NCI-H82 treated with DMSO at 0.1 percent for 48 hours (cell line): ENCODE results near the gene MLLT3.
A peak's percentile ranks its signal among the peaks of the same experiment; 100 is the strongest.

Experiments
- DNase-seq: peaks from one replicate; lab custom pipeline; 2025; ENCODE audit not compliant: unreplicated experiment; lab: John Stamatoyannopoulos, UW

The MLLT3 gene

DNA sequence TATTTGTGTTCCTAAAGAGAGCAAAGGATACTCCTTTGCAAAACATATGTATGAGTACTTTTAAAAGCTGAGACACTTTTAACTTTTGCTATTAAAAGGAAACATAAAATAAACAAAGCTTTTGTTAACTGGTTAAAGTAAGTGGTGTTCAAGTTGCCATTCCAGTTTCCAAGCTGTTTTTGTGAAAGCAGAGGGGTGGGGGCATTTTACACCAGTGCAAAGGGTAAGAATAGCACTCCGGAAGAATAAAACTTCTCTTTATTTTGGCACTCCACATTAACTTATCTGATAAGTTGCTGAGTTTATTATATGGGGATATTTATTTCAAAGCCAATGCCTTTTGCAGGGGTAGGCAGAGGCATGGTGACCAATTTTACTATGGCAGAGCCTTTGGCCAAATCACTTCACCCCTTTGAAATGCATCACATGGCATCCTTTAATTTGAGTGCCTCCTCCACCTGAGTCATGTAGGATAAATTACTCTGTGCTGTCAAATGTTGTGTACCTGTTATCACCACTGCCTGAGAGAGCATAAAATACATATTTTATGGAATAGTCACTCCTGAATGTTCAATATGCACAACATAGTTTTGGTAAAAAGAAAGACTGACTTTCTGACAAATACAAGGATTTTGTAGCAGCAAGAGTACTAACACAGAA lies 62.9 kb downstream of the MLLT3 start:
- DNase-seq: no peak

DNA sequence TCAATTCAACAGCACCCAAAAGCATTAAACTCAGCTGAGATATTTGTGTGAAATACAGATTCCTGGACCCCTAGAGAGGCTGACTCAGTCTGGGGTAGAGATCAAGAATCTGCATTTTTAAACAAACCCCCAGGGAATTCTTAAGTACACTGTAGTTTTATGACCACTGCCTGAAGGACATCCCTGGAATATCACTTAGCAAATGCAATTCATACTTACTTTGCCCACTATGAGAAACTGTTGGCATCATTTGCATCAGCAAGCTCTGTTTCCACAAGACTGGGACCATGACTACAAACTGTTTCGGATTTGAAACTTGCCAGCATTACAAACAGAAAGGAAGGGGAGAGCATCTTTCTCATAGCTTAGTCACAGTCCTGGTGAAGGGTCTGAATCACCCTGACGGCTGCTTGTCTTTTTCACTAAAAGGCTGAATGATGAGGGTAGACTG lies 63.7 kb downstream of the MLLT3 start:
- no peak for DNase-seq

DNA sequence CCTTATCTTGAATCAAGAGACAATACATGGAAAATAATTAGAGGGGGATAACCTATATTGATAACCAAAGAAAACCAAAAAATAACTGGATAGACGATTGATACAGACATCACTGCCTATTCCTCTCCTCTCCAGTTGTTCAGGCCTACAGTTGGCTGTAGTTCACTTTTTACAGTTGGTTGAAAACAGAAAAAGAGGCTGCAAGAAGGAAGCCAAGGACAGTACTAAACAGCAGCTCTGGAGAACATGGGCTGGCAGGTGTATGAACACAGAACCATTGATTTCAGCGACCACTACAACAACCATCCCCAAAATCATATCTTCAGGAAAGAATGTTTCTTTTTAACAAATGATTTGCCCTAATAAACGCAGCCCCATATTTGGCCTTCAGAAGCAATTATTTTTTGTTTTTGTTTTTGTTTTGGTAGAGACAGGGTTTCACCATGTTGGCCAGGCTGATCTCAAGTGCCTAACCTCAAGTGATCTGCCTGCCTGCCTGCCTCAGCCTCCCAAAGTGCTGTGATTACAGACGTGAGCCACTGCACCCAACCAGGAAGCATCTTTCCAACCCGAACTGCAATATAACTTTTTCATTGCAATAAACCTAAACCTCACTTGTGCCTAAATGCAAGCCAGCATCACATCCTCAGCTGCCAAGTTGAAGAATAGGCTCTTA lies 64.3 kb downstream of the MLLT3 start:
- no peak for DNase-seq

DNA sequence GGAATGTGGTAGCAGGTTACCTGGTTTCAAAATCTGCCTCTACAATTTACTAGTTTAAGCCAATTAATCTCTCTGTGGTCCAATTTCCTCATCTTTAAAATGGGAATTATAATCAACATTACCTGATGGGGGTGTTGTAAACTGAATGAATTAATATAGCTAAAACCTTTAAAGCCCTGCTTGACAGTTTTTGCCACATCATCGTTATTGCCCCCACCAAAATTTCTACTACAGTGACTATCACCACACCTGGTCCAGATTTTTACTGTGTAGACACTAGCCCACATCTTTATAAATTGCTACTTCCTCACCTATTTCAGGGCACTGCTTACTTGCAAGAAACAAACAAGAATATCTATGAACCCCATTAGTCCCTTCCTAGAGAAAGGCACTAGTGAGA lies 65.0 kb downstream of the MLLT3 start:
- DNase-seq: no peak

DNA sequence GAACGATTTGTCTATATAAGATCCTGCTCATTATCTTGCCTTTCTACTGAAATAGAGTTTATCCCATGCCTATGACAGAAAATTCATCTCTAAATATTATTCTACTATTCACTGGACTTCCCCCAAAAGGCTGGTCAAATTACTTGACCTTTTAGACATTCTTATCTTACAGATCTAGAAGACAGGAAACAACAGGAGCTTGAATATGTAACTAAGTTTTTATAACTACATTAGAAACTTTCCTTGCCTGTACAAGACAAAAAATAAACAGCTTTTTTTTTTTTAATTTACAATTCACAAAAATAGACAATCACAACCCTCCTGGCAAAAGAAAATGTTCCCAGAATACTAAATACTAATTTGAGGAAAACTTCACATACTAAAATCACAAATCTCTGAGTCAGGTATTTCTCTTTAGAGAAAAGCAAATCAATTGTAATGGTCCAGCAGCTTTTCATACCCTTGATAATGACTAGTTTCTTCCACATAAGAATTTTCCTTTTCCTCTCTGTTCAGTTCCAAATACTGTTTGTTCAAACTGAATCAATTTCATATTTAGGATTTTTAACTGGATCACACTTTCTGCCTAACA lies 68.6 kb downstream of the MLLT3 start:
- no peak for DNase-seq

DNA sequence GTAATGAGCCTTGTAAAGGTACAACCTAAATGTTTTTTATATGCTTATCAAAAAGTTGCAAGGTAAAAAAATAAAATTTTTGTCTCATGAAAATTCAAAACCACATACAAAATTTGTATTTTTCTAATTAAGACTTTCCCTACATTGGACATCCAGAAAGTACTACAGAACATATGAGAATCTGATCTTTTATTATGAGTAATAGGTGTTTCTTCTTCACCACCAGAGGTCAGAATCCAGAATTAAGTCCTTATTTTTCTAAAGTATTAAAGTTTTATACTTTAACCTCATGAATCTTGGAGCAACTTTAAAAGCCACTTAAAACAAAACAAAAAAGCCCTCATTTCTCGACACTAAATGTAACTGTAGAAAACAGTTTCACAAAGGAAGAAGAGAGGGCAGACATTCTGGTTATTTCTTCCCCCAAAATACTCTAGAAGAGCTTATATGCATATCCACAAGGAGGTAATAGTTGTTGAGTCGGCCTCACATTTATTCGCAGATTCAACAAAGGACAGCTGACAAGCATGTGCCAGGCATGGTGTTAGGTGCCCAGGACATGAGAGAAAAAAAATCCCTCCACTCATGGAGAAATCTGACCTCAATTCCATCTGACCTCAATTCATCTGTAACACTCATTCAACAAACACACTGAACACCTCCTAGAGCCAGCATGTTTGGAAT lies 69.3 kb downstream of the MLLT3 start:
- no peak for DNase-seq

DNA sequence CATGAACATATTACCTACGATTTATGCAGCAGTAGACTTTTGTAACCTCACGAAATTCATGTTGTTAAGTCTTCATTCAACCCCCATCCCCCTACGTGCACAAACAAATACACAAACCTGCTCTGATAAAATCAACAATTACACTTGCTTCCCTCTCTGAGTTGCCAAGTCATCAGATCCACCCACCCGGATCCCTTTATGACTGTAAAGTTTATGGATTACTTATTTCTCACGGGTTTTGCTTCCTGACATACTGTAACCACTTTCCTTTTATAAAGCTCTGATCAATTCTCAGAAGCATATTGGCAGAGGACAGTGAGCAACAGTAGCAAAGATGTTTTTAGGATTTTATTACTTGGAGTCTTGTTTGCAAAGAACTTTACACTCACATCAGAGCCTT lies 70.5 kb downstream of the MLLT3 start:
- no peak for DNase-seq

DNA sequence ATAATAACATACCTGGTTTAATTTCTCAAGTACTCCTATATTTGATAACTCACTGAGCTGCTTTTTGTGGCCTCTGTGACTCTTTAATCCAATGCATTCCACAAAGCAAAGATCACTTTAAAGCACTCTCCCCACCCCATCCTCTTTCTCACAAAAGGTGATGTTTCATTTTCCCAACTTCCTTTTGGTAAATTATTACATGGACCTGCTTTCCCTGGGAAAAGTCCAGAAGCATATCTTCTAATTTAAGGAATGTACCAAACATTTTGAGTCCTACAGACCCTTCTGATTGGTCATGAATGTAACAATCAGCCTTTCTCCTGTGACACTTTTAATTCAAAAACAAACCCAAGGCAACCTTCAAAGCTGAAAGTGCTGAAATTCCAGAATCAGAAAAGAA lies 71.1 kb downstream of the MLLT3 start:
- DNase-seq: no peak

DNA sequence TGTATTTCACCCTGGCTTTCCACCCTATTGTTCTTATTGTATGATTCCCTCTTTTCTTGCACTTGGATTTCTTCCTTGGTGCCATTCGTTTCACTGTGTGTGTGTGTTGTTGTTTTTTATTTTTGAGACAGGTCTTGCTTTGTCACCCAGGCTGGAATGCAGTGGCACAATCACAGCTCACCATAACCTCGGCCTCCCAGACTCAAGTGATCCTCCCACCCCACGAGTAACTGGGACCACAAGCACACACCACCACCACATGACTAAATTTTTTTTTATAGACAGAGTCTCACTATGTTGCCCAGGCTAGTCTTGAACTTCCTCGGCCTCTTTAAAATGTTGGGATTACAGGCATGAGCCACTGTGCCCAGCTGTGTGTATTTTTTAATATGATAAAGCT lies 72.0 kb downstream of the MLLT3 start:
- DNase-seq: no peak

DNA sequence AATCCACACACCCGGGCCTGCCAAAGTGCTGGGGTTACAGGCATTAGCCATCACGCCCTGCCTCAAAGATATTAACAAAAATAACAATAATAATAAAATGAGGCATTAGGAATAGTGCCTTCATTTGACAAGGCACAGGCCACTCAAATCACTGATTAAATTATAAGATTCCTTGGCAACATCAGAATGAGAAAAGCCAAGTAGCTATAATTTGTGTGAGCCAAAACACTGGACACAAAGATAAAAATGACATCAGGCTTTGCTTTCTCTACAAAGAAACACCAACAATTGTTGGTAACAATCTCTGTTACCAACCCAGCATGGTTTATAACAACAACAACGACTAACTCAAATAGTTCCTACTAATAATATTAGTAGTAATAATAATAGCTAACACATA lies 73.2 kb downstream of the MLLT3 start:
- DNase-seq: no peak

DNA sequence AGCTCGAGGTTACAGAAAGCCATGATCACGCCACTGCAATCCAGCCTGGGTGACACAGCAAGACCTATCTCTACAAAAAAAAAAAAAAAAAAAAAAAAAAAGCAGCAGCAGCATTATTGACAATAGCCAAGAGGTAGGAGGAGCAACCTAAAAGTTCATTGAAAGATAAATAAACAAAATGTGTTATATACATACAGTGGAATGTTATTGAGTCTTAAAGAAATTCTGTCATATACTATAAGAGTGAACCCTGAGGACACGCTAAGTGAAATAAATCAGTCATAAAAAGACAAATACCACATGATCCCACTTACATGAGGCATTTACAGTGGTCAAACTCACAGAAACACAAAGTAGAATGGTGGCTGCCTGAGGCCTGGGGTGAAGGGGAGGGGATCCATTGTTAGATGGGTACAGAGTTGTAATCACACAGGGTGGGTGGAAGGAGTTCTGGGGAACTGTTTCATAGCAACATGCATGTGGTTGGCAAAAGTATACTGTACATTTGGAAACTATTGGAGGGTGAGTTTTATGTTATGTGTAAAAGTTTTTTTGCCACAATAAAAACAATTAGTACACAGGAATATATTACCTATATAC lies 77.2 kb downstream of the MLLT3 start:
- no peak for DNase-seq

DNA sequence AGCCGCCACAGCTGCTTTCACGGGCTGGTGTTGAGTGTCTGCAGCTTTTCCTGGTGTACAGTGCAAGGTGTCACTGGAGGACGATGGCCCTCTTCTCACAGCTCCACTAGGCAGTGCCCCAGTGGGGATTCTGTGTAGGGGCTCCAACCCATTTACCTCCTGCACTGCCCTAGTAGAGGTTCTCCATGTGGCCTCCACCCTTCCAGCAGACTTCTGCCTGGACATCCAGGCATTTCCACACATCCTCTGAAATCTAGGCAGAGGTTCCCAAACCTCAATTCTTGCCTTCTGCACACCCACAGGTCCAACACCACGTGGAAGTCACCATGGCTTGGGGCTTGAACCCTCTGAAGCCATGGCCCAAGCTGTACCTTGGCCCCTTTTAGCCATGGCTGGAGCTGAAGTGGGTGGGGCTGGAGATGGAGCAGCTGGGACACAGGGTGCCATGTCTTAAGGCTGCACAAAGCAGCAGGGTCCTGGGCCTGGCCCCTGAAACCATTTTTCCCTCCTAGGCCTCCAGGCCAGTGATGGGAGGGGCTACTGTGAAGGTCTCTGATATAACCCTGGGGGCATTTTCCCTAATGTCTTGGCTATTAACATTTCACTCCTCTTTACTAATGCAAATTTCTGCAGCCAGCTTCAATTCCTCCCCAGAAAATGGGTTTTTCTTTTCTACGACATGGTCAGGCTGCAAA lies 82.0 kb downstream of the MLLT3 start:
- no peak for DNase-seq

DNA sequence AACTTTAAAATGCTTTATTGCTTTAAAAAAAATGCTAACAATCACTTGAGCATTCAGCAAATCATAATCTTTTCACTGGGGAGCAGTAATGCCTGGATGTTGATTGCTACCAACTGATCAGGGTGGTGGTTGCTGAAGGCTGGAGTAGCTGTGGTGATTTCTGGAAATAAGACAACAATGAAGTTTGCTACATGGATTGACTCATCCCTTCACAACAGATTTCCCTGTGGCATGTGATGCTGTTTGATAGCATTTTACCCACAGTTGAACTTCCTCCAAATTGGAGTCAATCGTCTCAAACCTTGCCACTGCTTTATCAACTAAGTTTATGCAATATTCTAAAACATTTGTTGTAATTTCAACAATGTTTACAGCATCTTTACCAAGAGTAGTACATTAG lies 83.3 kb downstream of the MLLT3 start:
- no peak for DNase-seq

DNA sequence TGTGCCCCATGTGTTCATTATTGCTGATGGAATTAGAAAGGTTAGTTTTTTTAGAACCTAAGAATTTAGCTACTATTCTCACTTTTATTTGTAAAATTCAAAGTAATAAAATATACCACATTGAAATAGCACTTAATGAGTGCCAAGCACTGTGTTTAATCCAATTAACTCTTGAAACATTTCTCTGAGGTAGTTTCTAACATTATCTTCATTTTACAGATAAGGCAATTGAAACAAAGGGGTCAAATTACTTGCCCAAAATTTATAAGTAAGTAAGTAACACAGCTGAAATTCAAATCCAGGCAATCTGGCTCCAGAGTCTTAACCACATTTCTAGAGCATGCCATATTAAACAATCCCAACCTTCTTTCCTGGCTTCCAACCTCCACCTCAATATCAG lies 84.2 kb downstream of the MLLT3 start:
- no peak for DNase-seq

DNA sequence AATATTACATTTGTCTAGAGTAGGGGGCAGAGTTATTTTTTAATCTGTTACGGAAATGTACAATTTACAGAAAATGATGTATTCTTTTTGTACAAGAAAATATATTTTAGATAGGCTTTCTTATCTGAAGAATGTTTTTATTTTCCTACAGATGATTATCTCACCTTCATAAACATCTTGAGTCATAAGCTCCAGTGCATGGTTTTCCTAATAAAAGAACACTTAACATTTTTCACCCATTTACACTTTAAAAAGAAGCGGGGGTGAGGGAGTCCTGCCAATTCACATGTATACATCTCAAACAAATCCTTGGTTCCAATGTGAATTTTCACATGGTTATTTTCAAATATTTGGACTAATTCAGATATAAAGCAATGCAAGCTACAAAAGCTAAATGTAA lies 85.0 kb downstream of the MLLT3 start:
- DNase-seq: no peak

DNA sequence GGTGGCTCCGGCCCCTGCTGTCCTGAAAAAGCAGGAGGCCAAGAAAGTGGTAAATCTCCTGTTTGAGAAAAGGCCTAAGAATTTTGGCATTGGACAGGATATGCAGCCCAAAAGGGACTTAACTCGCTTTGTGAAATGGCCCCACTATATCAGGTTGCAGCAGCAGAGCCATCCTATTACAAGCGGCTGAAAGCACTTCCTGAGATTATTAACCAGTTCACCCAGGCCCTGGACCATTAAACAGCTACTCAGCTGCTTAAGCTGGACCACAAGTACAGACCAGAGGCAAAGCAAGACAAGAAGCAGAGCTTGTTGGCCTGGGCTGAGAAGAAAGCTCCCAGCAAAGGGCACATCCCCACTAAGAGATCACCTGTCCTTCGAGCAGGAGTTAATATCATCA lies 89.7 kb downstream of the MLLT3 start:
- peak; percentile 29 for DNase-seq

DNA sequence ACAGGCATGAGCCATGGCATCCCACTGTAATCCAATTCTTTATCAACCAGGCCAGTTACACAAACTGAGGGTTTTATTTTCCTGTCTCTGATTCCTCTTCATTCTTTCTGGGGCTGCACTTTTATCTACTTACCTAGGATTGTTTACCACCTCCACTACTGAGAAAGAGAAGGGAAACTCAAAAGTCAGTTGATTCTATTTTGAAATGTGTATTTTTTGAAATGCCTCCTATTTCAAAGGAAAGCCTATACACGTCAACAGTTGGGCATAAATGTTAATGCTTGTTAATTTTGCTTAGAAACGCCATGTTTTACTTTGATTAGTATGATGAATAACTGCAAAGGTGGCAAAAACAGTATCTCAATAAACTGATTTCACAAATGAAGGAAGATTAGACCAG lies 92.5 kb downstream of the MLLT3 start:
- DNase-seq: no peak

DNA sequence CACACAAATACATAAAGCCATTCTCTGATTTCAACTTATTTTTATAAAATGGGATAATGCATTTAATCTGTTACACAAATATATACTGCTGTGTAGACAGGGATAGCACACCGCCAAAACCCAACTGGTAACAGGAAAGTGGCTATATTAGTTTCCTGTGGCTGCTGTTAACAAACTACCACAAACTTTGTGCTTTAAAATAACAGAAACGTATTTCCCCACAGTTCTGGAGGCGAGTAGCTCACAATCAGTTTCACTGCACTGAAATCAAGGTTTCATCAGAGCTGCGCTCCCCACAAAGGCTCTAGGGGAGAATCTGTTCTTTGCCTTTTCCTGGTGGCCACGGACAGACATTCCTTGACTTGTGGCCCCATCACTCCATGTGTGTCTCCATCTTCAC lies 94.0 kb downstream of the MLLT3 start:
- no peak for DNase-seq

DNA sequence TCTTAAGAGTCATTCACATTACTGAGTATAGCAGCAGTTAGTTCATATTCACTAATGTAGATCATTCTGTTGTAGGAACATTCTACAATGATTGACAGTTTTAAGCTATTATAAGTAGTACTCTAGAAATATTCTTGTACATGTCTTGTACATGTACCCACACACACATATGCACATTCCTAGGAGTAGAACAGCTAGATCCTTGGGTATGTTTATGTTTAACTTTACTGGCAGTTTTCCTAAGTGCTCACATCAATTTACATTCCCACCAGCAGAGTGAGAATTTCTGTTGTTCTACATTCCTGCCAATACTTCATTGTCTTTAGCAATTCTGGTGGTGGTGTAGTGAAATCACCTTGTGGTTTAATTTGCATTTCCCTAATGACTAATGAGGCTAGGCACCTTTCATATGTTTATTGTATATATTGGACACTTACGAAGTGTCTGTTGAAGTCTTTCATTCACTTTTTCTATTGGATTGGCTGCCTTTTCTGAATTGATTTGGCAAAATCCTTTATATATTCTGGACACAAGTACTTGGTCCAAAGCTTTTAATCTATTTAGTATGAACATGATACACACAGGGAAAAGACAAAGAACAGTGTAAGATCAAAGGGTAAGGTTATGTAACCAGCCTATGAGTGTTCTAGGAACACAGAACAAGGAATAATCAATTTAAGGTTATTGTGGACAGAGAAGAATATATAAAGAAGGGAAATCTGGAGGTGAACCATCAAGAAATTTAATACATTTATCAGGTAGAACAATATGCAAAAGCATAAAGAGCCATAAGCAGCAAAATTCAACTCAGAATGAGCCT lies 95.6 kb downstream of the MLLT3 start:
- no peak for DNase-seq

DNA sequence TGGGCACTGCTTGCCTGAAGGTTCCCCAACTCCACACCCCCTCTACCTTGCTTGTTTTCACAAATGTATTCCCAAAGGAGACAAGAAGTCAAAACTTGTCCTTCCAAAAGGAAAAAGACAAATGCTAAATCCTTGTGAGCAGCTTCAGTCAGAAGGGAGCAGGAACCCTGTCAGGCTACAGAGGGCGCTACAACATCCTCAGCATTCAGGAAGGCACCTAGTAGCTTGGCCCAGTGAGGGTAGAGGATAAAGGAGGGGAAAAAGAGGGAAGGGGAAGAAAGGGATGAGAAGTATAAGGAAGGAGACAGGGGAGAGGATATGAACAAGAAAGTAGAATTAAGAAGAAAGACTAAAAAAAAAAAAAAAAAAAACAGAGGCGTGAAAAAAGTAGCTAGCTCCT lies 97.5 kb downstream of the MLLT3 start:
- no peak for DNase-seq
